NCI-H1417 treated with DMSO at 0.1 percent for 48 hours (cell line): ENCODE results near the gene ZNRF3.

Experiments used
- DNase-seq: peaks from one replicate; lab custom pipeline; 2025; lab: John Stamatoyannopoulos, UW

ZNRF3 gene

GRCh38 chr22:28953976-28954880, 70.9 kb downstream of the ZNRF3 start:
- no peak for DNase-seq

DNA sequence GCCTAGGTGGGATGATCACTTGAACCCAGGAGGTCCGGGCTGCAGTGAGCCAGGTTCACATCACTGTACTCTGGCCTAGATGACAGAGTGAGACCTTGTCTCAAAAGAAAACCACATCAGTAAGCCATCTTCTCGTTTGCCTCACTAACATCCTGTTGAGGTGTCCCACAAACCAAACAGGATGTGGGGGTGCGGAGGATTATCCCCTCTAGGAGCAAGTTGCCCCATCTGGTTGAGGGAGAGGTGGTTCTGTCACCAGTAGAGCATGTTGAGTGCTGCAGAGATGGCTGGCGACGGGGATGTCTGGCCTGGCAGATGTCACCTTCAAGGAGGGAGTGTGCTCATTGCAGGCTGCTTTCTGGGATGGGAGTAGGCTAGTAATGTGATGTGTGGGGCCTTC, 72.4 kb downstream of the ZNRF3 start:
- DNase-seq: no peak

GRCh38 chr22:28956506-28956905, 73.1 kb downstream of the ZNRF3 start:
- no peak for DNase-seq

DNA sequence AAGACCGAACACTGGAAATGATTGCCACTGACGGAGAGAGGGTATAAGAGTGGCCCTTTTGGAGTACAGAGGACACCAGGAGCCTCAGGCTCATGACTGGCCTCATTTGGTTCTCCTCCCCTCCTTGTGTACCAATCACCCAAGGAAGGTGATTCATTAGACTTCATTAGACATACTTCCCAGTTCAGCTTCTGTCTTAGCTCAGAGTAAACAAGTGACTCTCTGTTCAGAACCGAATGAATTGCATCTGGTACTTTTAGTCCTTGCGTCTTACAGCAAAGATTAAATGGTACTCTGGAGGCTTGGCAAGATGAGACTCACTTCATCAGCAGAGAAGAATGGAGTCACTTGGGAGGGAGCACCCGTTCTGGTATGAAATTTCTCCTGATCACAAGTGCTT, 75.2 kb downstream of the ZNRF3 start:
- no peak for DNase-seq

DNA sequence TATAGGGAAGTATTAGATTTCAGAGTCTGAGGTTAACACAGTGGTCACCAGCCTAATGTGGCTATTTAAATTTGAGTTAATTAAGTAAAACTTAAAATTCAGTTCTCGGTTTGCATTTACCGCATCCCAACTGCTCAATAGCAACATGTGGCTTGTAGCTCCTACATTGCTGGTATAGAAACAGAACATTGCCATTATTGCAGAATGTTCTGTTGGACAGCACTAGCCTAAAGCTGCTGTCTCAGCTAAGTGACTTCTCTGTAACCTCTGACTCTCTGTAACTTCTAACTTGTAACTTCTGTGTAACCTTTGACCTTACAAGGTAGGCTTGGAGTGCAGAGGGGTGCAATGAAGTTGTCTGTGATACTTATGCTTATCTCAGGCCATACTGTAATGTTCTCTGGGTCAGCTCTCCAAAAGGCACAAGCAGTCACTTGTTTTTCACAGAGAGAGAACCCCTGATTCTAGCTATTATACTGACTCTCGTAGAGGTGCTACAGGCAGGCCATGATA, 78.7 kb downstream of the ZNRF3 start:
- no peak for DNase-seq

GRCh38 chr22:28963362-28963761, 80.0 kb downstream of the ZNRF3 start:
- DNase-seq: no peak

DNA sequence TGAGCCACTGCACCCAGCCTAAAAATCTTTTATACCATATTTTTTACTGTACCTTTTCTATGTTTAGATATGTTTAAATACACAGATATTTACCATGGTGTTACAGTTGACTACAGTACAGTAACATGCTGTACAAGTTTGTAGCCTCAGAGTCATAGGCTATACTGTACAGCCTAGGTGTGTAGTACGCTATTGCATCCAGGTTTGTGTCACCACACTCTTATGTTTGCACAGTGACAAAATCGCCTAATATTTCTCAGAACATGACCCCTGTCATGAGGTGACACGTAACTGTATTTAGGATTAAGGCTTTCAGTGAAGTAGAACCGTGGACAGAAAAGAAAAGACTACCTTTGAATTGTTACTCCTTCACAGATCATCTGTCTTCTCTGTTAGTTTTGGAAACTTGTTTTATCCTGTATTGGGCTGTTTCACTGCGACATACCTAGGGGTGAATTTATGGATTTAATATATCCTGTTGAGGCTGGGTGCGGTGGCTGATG, 83.8 kb downstream of the ZNRF3 start:
- DNase-seq: no peak

- DNase-seq: no peak
Measured at GRCh38 chr22:28967969-28968368, 84.6 kb downstream of the ZNRF3 start.

DNA sequence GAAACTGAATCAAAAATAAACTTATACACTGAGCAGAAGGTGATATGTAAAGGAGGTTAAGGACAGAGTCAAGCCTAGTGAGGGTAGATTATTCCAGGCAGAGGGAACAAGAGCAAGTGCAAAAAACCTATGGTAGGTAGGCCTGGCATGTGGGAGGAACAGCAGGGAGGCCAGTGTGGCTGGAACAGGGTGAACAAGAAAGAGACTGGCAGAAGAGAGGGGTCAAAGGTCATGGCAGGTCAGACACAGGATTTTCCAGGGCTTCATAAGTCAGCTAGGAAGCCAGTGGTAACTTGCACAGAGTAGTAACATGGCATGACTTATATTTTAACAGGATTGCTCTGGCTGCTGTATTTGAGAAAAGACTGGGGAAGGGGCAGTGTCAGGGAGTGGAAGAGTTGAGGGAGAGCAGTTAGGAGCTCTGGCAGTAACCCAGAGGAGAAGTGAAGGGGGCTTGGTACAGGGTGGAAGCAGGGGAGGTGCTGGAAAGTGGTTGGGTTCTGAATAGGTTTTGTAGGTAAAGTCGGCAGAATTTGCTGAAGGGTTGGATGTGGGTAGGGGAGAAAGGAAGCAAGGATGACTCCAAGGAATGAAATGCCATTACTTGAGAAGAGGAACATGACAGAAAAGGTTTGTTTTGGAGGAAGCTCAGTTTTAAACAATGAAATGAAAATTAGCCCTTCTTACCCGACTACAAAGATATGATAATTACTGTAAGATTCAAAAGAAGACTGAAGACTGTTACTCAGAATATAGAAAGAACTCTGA, 86.2 kb downstream of the ZNRF3 start:
- no peak for DNase-seq

DNA sequence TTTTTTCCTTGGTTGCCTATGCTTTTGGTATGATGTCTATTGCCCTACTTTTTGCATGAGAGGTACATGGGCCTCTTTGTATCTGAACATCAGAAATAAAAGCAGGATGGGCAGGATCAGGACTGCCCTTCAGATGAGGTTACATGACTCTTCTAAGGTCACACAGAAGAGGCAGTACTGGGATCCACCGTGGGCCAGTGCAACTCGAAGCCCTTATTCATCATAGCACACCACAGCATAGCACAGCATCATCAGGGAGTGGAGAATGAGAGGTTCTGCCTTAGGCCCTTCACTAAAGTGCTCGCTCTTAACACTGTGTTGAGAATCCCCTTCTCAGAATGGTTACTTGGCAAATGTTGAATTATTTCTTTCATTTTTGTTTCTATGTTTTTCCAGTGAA, 90.0 kb downstream of the ZNRF3 start:
- no peak for DNase-seq

- DNase-seq: no peak
Measured at GRCh38 chr22:28977060-28977459, 93.7 kb downstream of the ZNRF3 start.

- DNase-seq: no peak
Measured at GRCh38 chr22:28977481-28977971, 94.2 kb downstream of the ZNRF3 start.

- no peak for DNase-seq
Measured at GRCh38 chr22:28978158-28978557, 94.8 kb downstream of the ZNRF3 start.

DNA sequence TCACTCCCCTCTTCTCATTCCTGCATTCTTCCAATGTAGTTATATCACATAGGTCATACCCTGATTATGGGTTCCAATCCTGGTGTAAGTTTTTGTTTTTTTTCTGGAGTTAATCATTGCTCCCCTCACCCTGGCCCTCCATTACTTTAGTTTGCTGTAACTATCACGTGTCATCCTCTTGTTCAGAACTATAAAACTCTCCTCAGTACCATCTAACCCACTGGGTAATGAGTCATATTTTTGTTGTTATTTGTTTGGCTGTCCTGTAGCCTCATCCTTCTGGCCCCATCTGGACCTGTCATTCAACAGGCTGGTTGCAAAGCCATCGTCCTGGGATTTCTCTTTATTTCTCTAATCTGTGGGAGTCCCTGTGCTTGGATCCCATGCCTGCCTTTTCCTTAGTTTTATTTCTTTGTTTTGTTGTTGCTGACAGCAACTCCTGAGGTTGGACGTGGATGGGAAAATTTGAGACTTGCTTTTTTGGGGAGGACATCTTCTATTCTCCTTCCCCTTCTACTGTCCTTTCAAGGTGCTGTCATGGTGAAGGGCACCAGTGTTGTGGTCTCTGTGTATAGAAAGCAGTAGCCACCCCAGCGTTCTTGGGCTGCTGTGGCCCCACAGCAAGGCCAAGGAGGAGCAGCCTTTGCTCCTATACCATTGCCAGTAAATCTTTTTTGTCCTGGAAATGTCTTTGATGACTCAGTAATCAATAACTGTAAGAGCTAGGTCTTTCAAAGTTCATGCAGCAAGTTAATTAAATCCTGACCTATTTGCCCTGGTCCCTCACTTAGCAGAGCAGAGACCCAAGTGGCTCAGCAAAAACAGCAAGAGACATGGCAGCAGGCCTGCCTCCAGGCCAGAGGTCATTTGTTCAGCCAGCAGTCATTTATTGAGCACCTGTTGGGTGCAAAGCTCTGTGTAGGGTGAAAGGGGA, 95.8 kb downstream of the ZNRF3 start:
- no peak for DNase-seq

- no peak for DNase-seq
Measured at GRCh38 chr22:28980326-28980725, 97.0 kb downstream of the ZNRF3 start.

- DNase-seq: no peak
Measured at GRCh38 chr22:28981818-28982499, 98.6 kb downstream of the ZNRF3 start.

DNA sequence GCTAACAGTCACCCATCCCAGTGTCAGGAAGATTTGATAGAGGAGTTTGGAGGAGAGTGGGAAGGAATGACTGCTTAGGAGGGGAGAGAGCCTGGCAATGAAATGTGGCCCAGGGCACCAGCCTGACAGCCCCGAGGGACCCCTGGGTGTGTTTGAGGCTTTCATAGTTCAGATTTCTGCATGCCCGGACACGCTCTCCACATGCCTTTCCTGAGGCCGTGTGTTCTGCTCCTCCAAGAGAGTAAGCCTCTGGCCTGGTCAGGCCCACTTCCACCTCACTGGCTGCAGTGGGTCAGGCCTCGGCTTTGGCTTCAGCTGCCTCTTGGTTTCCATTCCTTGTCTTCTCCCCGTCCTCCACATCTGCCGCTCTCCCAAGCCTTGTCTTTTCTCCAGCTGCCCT, 99.8 kb downstream of the ZNRF3 start:
- DNase-seq: no peak

DNA sequence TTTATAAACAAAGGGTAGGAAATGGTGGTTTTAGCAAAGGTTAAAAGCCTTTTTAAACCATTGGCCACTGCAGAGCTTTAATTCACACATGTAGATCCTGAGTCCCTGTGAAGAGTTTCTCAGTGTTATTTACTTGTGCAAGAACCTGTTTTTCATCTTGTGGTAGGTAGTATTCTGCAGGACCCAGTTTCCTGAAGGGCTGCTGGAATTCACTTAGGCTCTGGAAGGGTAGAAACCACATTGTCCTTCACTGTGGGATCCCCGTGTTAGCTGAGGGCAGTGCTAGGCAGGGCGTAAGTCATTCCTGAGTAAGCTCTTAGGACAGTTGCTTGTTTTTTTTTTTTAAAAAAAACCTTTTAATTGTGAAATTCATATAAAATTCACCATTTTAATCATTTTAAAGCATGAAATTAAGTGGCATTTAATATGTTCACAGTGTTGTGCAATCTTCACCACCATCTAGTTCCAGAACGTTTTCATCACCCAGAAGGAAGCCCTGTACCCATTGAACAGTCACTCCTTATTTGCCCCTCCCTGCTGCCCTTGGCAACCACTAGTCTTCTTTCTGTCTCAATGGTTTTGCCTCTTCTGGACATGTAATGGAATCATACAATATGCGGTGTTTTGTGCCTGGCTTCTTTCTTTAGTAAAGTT, 100.5 kb downstream of the ZNRF3 start:
- DNase-seq: no peak

DNA sequence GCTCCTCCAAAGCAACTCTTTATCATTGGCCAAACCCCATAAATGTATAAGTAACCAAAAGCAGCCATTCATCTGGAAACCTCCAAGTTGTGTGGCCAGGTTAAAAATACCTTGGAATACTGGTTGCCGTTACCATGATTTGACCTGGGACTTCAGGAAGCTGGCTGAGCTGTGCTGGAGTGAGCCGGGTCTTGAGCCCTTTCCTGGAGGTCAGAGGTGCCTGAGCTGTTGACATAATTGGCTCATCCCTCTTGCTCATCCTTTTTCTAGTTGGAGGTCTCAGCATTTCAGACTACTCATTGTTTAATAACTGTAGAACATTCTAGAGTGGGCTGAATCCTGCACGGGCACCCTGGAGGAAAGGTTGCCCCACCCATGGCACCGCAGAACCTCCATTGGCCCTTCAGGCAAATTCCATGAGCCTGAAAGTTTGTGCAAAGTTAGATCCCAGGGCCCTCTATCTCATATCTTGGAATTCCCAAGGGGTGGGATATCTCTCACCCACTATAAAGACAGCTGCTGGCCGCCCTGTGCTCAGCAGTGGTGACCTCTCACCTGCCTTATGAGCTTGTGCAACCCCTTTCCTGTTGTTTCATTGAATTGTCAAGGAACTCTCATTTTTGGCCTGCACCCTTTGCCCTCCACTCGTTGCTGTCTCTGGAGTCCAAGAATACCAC, 101.2 kb downstream of the ZNRF3 start:
- DNase-seq: no peak
